HG02763 (cell line): ENCODE data around the gene CKLF.
"Not testable (repeated sequence)": the region's sequence is repeated elsewhere in the genome, so short reads cannot be mapped to it uniquely, and the experiment has no call there.

Source experiments
- ATAC-seq: cut with Tn5 transposase; IDR thresholded peaks from one replicate; pipeline ENCODE4 v1.9.1; 2021; ENCODE audit warnings: mild to moderate bottlenecking, moderate library complexity; ENCODE audit not compliant: unreplicated experiment

CKLF gene

GRCh38 chr16:66592241-66592640 is 39.9 kb downstream of the CKLF start:
- ATAC-seq, result no peak

DNA sequence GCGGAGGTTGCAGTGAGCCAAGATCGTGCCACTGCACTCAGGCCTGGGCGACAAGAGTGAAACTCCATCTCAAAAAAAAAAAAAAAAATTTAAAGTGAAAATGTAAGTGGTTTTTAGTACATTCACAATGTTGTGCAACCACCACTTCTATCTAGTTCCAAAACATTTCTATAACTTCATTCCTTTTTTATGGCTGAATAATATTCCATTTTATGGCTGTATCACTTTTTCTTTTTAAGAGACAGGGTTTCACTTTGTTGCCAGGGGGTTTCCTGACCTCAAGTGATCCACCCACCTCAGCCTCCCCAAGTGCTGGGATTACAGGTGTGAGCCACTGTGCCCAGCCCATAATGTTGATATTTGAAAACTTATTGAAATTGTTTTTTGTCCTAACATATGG is 40.4 kb downstream of the CKLF start:
- ATAC-seq, result no peak

DNA sequence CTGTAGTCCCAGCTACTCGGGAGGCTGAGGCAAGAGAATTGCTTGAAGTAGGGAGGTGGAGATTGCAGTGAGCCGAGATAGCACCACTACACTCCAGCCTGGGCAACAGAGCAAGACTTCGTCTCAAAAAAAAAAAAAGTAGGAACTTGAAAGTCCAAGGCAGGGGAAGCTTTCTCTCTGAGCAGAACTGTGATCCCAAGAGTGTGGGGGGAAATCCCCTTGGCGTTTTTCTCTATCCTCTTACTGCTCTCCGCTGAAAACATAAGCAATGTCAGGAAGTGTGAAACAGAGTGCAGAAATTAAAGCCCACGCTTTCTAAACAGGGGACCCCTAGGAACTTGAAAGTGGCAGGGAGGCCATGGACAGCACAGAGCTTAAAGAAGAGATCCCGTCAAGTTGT is 42.4 kb downstream of the CKLF start:
- ATAC-seq, result no peak

DNA sequence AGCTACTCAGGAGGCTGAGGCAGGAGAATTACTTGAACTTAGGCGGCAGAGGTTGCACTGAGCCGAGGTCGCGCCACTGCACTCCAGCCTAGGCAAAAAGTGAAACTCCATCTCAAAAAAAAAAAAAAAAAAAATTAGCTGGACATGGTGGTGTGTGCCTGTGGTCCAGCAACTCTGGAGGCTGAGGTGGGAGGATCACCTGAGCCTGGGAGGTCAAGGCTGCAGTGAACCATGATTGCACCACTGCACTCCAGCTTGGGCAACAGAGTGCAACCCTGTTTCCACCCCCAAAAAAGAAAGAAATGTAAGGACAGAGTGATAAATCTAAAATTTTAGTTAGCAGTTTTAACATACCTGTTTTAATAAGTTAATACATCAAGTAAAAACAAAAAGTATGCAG is 44.2 kb downstream of the CKLF start:
- ATAC-seq, result not testable (repeated sequence)

- no peak for ATAC-seq
Observed at GRCh38 chr16:66596986-66597848, 44.8 kb downstream of the CKLF start.

DNA sequence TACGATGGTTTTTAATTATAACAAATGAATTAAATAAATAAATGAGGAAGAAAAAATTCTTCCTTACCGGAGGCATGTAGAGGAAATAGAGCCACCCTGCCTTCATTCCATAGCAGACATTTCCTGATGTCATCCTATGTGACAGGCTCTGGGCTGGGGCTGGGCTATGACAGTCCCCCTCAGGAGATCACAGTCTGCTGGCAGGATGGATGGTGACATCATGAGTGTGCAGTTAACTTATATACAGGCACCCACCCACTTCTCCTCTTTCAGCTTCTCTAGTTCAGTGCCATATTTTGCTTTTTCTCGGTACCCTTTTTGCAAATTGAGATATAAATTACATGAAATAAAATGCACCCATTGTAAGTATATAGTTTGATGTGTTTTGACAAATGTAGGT is 45.7 kb downstream of the CKLF start:
- no peak for ATAC-seq

GRCh38 chr16:66599726-66600125 is 47.4 kb downstream of the CKLF start:
- ATAC-seq, result no peak

GRCh38 chr16:66600477-66600876 is 48.1 kb downstream of the CKLF start:
- no peak for ATAC-seq

- ATAC-seq, result no peak
Observed at GRCh38 chr16:66601471-66601870, 49.1 kb downstream of the CKLF start.

DNA sequence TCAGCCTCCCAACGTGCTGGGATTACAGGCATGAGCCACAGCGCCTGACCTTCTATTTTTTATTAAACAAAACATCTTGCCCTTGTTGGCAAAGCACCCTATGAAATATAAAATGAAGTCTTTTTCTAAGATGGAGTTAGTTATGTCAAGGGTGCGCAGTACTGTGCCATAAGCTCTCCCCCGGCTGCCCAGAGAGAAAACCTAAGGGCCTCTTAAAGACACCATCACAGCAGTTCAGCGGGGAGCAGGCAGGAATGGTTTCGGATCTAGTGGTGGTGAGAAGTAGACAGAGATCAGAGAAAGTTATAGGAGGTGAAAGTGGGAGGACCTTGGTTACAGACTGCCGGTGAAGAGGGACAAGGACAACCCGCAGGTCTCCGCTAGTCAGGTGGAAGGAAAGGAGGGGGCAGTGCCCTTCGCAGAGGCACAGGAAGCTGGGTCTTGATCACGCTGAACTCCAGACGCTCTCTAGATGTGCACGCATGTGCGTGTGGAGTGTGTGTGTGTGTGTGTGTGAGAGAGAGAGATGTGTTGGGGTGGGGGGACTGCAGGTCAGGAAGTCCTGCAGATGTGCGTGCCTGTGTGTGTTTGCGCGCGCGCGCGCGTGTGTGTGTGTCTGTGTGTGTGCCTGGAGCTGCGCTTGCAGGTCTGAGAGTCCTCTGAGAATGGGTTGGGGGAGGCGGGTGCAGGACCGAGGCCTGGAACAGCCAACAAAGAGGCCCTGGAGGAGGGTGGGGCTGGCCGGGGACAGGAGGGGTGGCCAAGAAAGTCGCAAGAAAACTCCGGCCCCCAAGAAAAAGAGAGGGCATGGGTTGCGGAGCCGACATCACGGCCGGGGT is 51.4 kb downstream of the CKLF start:
- ATAC-seq, result no peak

- no peak for ATAC-seq
Observed at GRCh38 chr16:66604376-66605176, 52.2 kb downstream of the CKLF start, which contains the start of gene CMTM3. CMTM3 (plus strand) TSS chr16:66604704; CDS start chr16:66604806, 102 bp downstream.

DNA sequence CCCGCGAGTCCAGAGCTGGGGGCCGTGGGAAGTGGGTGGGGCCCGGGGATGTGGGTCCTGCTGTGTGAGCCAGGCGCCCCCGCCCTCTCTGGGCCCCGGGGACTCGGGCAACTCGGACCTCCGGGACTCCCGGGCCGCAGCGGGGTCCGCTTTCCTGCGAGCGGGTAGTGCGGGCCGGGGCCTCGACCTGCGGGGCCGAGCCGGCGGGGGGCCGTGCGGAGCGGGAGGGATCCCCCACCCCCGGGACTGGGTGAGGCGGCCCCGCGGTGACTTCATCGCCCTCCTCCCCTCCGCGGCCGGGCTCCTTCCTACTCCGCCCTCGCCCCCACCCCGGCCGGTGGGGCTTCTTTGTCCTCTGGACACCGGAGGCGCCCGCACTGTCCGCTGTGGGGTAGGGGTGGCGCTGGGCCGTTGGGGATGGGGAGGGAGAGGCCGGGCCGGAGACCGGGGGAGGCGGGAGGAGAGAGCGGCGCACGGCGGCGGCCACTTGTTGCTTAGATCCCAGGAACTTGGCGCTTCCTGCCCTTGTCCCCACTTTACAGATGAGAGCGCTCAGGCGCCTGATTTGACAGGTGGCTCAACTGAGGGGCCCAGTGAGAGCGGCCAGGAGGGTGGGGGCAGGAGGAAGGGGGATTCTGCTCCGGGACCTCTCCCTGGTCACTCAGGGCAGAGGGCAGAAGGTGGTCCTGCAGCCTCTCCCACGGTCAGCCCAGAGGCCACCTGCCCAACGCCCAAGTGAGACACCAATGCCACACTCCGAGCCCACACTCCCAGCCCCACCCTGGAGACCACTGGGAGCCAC is 53.0 kb downstream of the CKLF start:
- ATAC-seq, result no peak

- peak; percentile 33 for ATAC-seq
Observed at GRCh38 chr16:66605979-66606751, 53.8 kb downstream of the CKLF start.

GRCh38 chr16:66608241-66609138 is 56.1 kb downstream of the CKLF start:
- peak; percentile 37 for ATAC-seq

DNA sequence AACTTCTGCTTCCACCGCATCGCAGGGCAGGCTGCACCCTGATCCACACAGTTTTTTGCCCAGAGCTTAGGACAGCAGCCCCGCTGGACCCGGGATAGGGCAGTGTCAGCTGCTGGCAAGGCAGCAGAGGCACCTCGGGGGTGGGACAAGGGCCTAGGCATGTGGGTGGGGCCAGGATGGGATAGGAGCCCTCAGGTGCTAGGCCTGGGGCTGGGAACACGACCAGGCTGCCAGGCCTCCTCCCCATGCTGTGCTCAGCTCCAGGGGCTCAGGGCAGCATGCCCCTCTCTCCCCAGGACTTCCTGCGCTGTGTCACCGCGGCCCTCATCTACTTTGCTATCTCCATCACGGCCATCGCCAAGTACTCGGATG is 56.7 kb downstream of the CKLF start:
- no peak for ATAC-seq

- no peak for ATAC-seq
Observed at GRCh38 chr16:66610111-66610820, 57.9 kb downstream of the CKLF start.

GRCh38 chr16:66611911-66612310 is 59.5 kb downstream of the CKLF start:
- ATAC-seq, result not testable (repeated sequence)

GRCh38 chr16:66612422-66612821 is 60.0 kb downstream of the CKLF start:
- ATAC-seq, result no peak
